ENCODE results near the gene ZMYM1.

The ZMYM1 gene

DNA sequence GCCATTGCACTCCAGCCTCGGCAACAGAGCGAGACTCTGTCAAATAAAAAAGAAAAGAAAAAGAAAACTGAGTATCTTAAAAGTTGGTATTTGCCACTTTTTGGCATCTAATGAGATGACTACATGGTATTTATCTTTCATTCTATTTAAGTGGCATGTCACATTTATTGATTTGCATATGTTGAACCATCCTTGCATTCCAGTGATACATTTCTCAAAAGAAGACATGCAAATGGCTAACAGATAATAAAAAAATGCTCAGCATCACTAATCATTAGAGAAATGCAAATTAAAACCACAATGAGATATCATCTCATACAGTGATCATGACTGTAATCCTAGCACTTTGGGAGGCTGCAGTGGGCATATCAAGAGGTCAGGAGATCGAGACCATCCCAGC is 85.7 kb downstream of the ZMYM1 start:
- no peak overlapping the region for H2AFZ ChIP-seq (ENCODE audit: low read length)
- H3K9ac ChIP-seq (ENCODE audit: low read length) = no peak overlapping the region
- no peaks in the 10 kb centered on the region for H3F3A ChIP-seq (ENCODE audit: insufficient read depth, low read length)
- no peak overlapping the region for H3K27ac ChIP-seq (ENCODE audit: low read depth, low read length, poor library complexity, severe bottlenecking)
- no peaks in the 10 kb centered on the region for H3K27me3 ChIP-seq (ENCODE audit: insufficient read depth, low read length)
- no peaks in the 10 kb centered on the region for H3K79me2 ChIP-seq (ENCODE audit: insufficient read depth, low read length)
- TF ChIP-seq EZH2 (IDR thresholded peaks at IDR 0.05; ENCODE audit: borderline replicate concordance, low read length) (no peak), CTCF (IDR thresholded peaks at IDR 0.05; ENCODE audit: low read length) (no peak)
- H3K36me3 ChIP-seq (ENCODE audit: insufficient read depth, low read length) = no peaks in the 10 kb centered on the region
- H3K4me1 ChIP-seq (ENCODE audit: insufficient read depth, low read length, severe bottlenecking) = no peaks in the 10 kb centered on the region
- no peak overlapping the region for H3K4me3 ChIP-seq (ENCODE audit: low read depth, low read length, poor library complexity, severe bottlenecking)
- no peaks in the 10 kb centered on the region for H3K9me2 ChIP-seq (ENCODE audit: low read depth, low read length)
- H3K9me3 ChIP-seq (ENCODE audit: low read length) = no peaks in the 10 kb centered on the region; the same call in 1 of the 2 replicates
- no peaks in the 10 kb centered on the region for H4K20me1 ChIP-seq (ENCODE audit: insufficient read depth, low read length)
- H3K4me2 ChIP-seq (ENCODE audit: low read length) = no peak overlapping the region
